Hepatocyte (in vitro differentiated cells): Measurements from ENCODE around the gene KPNB1.

Source experiments
- CTCF ChIP-seq: fragments of 200-600 bp; sonication (generic); IDR thresholded peaks from 2 replicates; pipeline ENCODE4 v1.5.1; 2016; ENCODE audit warnings: antibody characterized with exemption, mild to moderate bottlenecking; ENCODE audit not compliant: poor library complexity
- EZH2 ChIP-seq: fragments of 200-600 bp; sonication (generic); IDR thresholded peaks from 2 replicates; pipeline ENCODE4 v1.6.1; 2016; ENCODE audit warnings: antibody characterized with exemption, mild to moderate bottlenecking, borderline replicate concordance
- EZH2phosphoT487 ChIP-seq: fragments of 200-600 bp; sonication (generic); IDR thresholded peaks from one replicate; pipeline ENCODE4 v1.6.1; 2018; ENCODE audit warnings: antibody characterized with exemption, mild to moderate bottlenecking, low read depth, moderate library complexity; ENCODE audit not compliant: unreplicated experiment, severe bottlenecking

- TF ChIP-seq EZH2 (no peak), CTCF (no peak), EZH2phosphoT487 (no peak)
Measured at GRCh38 chr17:47694581-47695428, 45.1 kb downstream of the KPNB1 start.
